CD1c-positive myeloid dendritic cell (primary cell): ENCODE measurements around the gene ITGB8.

ENCODE experiments used
- DNase-seq: peaks from one replicate; pipeline ENCODE4 v3.0.0-alpha.2; 2016; ENCODE audit errors: extremely low spot score

The ITGB8 gene

DNA sequence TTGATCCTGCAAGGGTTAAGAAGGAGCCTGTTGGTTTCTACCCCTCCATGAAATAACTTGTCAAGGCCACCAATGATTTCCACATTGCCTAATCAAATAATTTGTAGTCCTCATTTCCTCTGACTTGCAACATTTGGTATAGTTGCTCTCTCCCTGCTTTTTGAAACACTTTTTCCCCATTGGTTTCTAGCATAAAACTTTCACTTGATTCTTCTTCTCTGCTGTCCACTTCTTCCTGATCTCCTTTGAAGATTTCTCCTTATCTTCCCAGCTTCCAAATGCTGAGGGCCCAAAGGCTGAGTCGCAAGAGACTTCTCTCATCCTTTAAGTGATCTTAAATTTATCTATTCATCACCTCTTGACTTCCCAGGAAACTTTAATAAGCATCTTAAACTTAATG lies 134.2 kb downstream of the ITGB8 start:
- DNase-seq, result no peak
